Measurements from ENCODE around the gene DNAH1. TPM values are rescaled to one million over a fixed set of nuclear protein-coding genes. Genes with fewer than 3 reads are reported as not detected.

The DNAH1 gene
- total and polyA plus RNA-seq, 2 of the 4 experiments (the other 2 are of a cell fraction): 2.0 to 4.0 TPM

DNA sequence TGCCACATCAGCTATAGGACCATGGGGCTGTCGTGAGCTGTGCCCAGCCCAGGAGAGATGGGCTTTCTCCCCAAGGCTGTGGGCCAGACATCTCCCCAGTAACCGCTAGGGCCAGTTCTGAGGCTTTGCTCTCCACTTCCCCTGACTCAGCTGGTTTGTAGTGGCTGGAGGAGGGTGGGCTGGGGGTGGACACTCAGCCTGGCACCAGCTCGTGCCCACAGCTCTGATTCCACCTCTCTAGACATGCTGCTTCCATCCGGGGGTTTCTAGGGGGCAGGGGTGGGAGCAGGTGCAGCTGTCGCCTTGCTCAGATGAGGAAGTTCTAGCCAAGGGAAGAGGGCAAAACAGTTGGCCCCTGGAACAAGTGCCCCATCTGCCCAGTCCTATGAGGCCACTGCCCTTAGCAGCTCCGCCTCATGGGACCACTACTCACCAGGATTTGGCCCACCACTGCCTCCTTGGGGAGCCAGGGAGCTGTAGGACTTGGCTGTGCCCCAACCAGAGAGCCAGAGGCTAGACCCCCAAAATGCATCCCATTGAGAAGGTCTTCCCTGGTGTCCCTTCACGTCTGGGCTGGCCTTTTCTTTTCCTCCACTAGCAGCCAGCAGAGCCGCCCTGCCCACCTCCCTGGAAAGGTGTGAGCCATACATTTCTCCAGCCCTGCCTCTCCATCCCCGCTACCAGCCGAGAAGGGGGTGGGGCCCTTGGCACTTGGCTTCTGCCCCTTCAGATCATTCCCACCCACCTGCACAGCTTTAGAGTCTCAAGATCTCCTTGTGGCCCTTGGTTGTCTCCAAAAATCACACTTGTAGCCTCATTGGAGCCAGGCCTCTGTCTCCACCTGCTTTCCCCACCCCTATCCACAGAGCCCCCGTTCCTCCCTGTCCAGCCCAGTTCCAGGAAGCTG is 18.6 kb upstream of the DNAH1 start (continued):
- TF ChIP-seq MAFK (IDR thresholded peaks at IDR 0.05; ENCODE audit: low read depth, low read length): no peak

DNA sequence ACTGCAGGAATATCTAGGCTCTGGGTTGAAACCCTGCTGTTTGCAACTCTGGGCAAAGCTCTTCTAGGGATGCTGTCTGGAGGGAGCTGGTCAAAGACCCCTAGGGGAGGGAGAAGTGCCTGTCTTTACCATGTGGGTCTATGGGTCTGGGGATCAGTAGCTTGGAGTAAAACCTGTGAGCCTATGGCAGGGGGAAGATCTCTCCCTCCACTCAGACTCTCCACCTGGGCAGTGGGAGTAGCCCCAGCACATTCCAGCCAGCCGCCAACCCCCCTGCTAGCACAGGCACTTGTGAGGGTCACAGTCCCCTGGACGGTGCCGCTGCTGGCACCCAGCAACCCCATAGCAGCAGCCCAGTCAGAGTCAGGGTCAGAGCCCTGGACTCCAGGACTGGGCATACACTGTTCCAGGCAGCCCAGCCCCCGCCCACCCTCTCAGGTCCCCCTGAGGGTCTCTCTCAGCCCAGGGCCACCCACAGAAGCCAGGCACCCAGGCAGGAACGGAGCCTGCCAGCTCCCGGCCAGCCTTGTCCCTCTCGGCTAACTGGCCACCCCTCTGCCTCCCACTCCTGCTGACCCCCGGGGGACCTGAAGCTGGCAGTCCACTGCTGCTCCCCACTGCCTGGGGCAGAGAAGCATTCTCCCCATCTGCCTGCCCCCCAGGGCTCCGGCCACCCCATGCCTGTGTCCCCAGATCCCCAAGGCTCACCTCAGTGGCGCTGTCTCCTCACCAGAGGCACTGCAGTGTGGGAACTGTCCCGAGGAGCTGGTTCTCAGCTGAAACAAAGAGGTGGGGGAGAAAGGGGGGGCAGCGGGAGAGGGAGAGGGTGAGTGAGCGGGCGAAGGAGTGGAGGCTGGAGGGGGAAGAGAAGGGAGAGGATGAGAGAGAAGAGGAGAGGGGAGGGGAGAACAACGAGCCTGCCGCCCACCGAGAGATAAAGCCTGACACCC is 17.7 kb upstream of the DNAH1 start:
- Histone ChIP-seq H3K9me1 (ENCODE audit: insufficient read depth, low read length) (peaks cover 4% of the 10 kb centered on the region), H3K23ac (ENCODE audit: low read depth, low read length) (no peak overlapping the region), H2AK9ac (replicated peaks; ENCODE audit: low read depth, low read length, poor library complexity) (no peak overlapping the region), H3K27ac (ENCODE audit: insufficient read depth, low read length) (no peak overlapping the region), H3K4me1 (ENCODE audit: control insufficient read depth, insufficient read depth, low read length) (peaks cover 11% of the 10 kb centered on the region), H2BK20ac (ENCODE audit: low read depth, low read length) (no peak overlapping the region), H3K56ac (ENCODE audit: extremely low read depth, insufficient read depth, low read length) (no peak overlapping the region), H4K8ac (ENCODE audit: low read depth in 2 of 2, low read length in 2 of 2) (no peak overlapping the region), H2AFZ (replicated peaks; ENCODE audit: low read length, poor library complexity) (no peak overlapping the region), H2AK5ac (ENCODE audit: low read depth, low read length) (0 out of 2 replicates have a peak overlapping the region, but pooled peaks have one; percentile 10), H3K27me3 (ENCODE audit: control insufficient read depth, insufficient read depth, low read length) (no peaks in the 10 kb centered on the region; the same call in 1 of the 2 replicates), H3K18ac (ENCODE audit: low read depth, low read length) (no peak overlapping the region), H3K9ac (ENCODE audit: low read depth, low read length) (no peak overlapping the region), H4K91ac (ENCODE audit: insufficient read depth, low read depth, low read length) (no peak overlapping the region), H3K9me3 (ENCODE audit: control insufficient read depth, insufficient read depth, low read length) (no peaks in the 10 kb centered on the region), H3K4me2 (ENCODE audit: low read depth, low read length) (no peak overlapping the region), H3K14ac (replicated peaks; ENCODE audit: low read depth, low read length) (no peak overlapping the region), H2BK120ac (ENCODE audit: low read depth, low read length) (no peak overlapping the region), H3K4ac (ENCODE audit: low read depth, low read length) (no peak overlapping the region), H3K4me3 (ENCODE audit: insufficient read depth, low read depth, low read length) (no peak overlapping the region), H4K5ac (ENCODE audit: low read depth, low read length) (no peak overlapping the region), H2BK15ac (ENCODE audit: low read depth, low read length) (no peak overlapping the region), H3K79me1 (ENCODE audit: low read depth in 1 of 2, low read length in 2 of 2) (no peaks in the 10 kb centered on the region), H3K36me3 (ENCODE audit: control insufficient read depth, insufficient read depth, low read length) (no peaks in the 10 kb centered on the region), H4K20me1 (ENCODE audit: insufficient read depth, low read length) (no peaks in the 10 kb centered on the region; the same call in 1 of the 2 replicates), H2BK5ac (ENCODE audit: low read depth, low read length, poor library complexity, severe bottlenecking) (no peak overlapping the region)
- DNase-seq (no peak), ATAC-seq (ENCODE audit: low read depth) (no peak)
- TF ChIP-seq, protein P1, sequence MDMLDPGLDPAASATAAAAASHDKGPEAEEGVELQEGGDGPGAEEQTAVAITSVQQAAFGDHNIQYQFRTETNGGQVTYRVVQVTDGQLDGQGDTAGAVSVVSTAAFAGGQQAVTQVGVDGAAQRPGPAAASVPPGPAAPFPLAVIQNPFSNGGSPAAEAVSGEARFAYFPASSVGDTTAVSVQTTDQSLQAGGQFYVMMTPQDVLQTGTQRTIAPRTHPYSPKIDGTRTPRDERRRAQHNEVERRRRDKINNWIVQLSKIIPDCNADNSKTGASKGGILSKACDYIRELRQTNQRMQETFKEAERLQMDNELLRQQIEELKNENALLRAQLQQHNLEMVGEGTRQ (IDR thresholded peaks at IDR 0.05; ENCODE audit: low read depth, low read length): no peak
- TF ChIP-seq MAZ (IDR thresholded peaks at IDR 0.05; ENCODE audit: borderline replicate concordance, low read depth, low read length): peak; percentile 57; the same call in 1 of the 2 replicates
- CTCF ChIA-PET: interaction anchor here (0.6 to 1.3 kb wide), 2 partner anchors 41 to 335 kb away, joined by 4 to 6 read pairs; no protein-coding TSS in a partner anchor
- dilution Hi-C loops (cut with HindIII; ENCODE audit: low sequenced_read_pairs, unreplicated experiment): no loop called here
- 32% methylated on average over 8 of the region's 17 CpGs; no CpG with 5 or more reads in 1 of the 2 experiments for WGBS, 2 experiments (ENCODE audit: extremely low coverage in 2 of 2, insufficient read length in 1 of 2)
- no TSS peak for BruUV-seq (replicated peaks)
- in situ Hi-C loops (cut with MboI; ENCODE audit: low sequenced_read_pairs): no loop called here
- POLR2A ChIA-PET (ENCODE audit: unreplicated experiment): no interaction called here
- intact Hi-C loops (cut with micrococcal nuclease): no loop called here
